GM21619 (cell line): ENCODE results near the gene TOP2A.
A peak's percentile ranks its signal among the peaks of the same experiment; 100 is the strongest.

ENCODE experiments used
- ATAC-seq: cut with Tn5 transposase; IDR thresholded peaks from one replicate; pipeline ENCODE4 v1.9.1; 2021; ENCODE audit not compliant: unreplicated experiment

Gene TOP2A

GRCh38 chr17:40348562-40349476 is 68.9 kb downstream of the TOP2A start:
- no peak for ATAC-seq

- no peak for ATAC-seq
Measured at GRCh38 chr17:40348136-40348504, 69.6 kb downstream of the TOP2A start.

GRCh38 chr17:40347319-40348135 is 70.2 kb downstream of the TOP2A start:
- no peak for ATAC-seq

GRCh38 chr17:40346765-40347158 is 70.9 kb downstream of the TOP2A start:
- no peak for ATAC-seq

- ATAC-seq, result no peak
Measured at GRCh38 chr17:40345994-40346764, 71.5 kb downstream of the TOP2A start.

GRCh38 chr17:40345161-40345993 is 72.3 kb downstream of the TOP2A start:
- no peak for ATAC-seq

GRCh38 chr17:40344421-40345160 is 73.1 kb downstream of the TOP2A start:
- no peak for ATAC-seq

GRCh38 chr17:40343219-40344119 is 74.2 kb downstream of the TOP2A start:
- no peak for ATAC-seq

- ATAC-seq, result no peak
Measured at GRCh38 chr17:40342504-40343218, 75.0 kb downstream of the TOP2A start.

GRCh38 chr17:40341808-40342503 is 75.7 kb downstream of the TOP2A start:
- no peak for ATAC-seq

GRCh38 chr17:40340880-40341807 is 76.6 kb downstream of the TOP2A start:
- ATAC-seq, result peak; percentile 58

- no peak for ATAC-seq
Measured at GRCh38 chr17:40340327-40340726, 77.4 kb downstream of the TOP2A start.

GRCh38 chr17:40338941-40339649 is 78.6 kb downstream of the TOP2A start:
- ATAC-seq, result no peak
